SW 1271 (cell line): ENCODE data around the gene OPN3.

Source experiments
- DNase-seq, 2 experiments: peaks; one replicate each; lab custom pipeline; 2025; lab: John Stamatoyannopoulos, UW

Gene OPN3

GRCh38 chr1:241615043-241615974 is 24.9 kb downstream of the OPN3 start:
- DNase-seq = no peak

- no peak for DNase-seq
These were observed 25.6 kb downstream of the OPN3 start for GRCh38 chr1:241614572-241614971.

DNA sequence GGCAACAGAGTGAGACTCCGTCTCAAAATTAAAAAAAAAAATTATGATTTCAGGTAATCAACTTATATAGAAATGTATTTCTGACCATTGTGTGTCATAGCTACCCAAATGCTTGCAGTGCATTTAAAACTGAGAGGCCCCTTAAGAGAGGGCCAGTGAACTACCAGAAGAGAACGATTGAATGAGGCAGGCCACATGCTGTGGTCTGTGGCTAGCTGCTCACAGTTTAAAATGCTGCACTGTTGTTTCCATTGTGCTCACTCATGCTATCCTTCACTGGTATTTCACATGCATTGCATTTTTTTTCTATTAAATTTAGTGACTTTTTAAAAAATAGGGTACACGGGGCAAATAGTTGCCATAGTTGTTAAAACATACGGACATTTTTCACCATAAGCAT is 26.0 kb downstream of the OPN3 start:
- no peak for DNase-seq

- peak in 1 of 2 experiments; percentile 2 for DNase-seq
These were observed 27.4 kb downstream of the OPN3 start for GRCh38 chr1:241612533-241613477.

GRCh38 chr1:241611736-241612135 is 28.4 kb downstream of the OPN3 start:
- no peak for DNase-seq

- DNase-seq = peak in 1 of 2 experiments; percentile 32
These were observed 29.1 kb downstream of the OPN3 start for GRCh38 chr1:241611063-241611462.

DNA sequence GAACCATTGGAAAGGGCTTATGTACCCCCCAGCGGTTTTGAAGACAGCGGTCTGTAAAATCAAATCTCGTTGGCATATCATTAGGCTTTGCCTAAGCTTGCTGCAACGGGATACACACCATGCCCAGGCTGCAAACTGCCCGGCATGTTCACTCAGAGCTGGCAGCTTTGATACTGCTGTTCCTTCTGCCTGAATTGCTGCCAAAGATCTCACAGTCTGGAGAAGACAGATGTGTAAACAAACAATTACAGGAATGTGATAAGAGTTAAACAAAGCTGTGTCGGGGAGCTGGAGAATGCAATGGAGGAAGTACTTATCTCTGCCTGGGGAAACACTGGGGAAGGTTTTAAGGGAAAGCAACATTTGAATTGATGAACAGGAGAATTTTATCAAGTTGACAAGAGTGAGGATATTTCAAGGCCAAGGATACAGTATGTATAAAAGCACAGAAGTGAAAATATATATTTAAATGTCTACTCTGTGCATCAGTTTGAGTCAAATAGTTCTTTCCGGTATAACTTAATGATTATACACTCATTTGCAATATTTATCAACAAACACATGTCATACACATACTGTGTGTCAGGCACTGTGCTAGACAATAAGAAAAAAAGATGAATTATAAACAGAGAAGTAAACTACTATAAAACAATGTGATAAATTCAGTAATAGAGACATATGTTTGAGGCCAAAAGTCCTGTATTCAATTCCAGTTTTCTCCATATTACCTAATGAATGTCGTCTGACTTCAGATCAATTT is 29.9 kb downstream of the OPN3 start:
- no peak for DNase-seq

- no peak for DNase-seq
These were observed 31.7 kb downstream of the OPN3 start for GRCh38 chr1:241608379-241609033.

DNA sequence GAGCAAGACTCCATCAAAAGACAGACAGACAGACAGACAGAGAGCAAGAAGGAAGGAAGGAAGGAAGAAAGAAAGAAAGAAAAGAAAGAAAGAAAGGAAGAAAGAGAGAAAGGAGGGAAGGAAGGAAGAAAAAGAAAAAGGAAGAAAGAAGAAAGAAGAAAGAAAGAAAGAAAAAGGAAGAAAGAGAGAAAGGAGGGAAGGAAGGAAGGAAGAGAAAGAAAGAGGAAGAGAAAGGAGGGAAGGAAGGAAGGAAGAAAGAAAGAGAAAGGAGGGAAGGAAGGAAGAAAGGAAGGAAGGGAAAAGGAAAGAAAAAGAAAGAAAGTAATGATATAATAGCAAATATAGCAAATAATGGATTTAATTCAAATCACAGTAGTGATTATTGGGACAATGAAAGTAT is 32.7 kb downstream of the OPN3 start:
- no peak for DNase-seq

- no peak for DNase-seq
These were observed 33.6 kb downstream of the OPN3 start for GRCh38 chr1:241606544-241606943.

- no peak for DNase-seq
These were observed 34.9 kb downstream of the OPN3 start for GRCh38 chr1:241605146-241605805.

- no peak for DNase-seq
These were observed 36.4 kb downstream of the OPN3 start for GRCh38 chr1:241603731-241604245.

DNA sequence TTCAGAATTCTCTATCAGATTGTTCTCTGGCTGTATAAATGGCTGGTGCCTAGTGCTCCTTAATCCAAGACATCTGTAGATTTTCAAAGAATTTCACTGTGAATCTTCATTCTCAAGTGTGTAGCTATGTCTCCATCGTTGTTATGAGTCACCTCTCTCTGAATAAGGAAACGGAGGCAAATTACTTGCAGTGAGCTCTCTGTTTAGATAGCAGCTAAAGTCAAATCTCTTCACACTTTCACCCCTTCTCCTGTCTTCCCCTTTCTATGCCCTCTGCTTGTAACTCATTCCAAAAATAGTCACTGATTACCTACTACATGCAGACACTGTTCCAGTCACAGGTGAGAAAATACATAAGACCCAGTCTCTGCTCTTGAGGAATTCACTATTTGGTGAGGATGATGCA is 39.7 kb downstream of the OPN3 start:
- no peak for DNase-seq

DNA sequence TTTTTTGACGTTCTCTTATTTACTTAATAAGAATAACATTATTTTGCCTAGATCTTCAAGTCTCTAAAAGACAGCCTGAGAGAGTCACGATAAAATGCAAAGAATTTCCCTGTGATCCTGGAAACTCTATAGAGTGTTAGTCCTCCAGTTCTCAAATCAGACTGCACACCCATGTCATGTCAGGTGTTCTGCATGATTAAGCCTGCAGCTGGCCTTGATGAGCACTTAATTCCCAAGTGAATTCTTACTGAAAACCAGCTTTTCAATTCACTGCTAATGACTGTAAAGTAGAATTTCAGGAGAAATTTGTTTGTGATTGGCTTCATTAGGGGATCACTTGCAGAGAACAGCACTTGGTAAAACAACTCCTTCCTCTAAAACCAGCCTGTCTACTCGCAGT is 41.9 kb downstream of the OPN3 start:
- DNase-seq = no peak

DNA sequence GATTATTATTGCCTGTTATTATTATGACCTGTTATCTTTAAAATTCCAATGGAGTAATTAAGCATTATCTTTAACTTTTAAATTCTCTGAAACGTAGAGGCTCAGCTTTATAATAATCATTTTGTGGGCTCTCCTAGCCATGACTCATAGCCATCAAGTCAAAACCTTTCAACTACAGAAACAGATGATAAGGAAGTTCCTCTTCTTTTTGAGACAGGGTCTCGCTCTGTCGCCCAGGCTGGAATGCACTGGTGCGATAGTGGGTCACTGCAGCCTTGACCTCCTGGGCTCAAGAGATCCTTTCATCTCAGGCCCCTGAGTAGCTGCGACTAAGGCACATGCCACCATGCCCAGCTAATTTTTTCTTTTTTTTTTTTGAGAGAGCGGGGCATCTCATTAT is 43.5 kb downstream of the OPN3 start:
- DNase-seq = no peak

DNA sequence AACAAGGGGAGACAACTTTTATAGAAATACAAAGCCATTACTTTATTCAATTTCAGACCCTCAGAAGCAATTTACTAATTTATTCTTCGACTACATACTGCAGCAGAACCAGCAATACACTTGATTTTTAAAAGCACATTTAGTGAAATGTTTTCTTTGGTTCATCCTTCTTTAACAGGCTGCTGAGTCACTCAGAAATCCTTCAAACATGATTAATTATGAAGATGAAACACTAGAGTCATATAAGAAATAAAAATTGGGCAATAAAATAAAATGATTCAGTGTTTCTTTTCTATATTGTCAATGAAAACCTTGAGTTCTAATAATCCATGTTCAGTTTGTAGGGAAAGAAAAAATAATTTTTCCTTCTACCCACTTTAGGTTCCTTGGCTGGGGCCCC is 47.0 kb downstream of the OPN3 start:
- no peak for DNase-seq

GRCh38 chr1:241592273-241592958 is 47.8 kb downstream of the OPN3 start:
- no peak for DNase-seq

GRCh38 chr1:241591736-241592135 is 48.4 kb downstream of the OPN3 start:
- no peak for DNase-seq

GRCh38 chr1:241591317-241591716 is 48.9 kb downstream of the OPN3 start:
- DNase-seq = peak in 1 of 2 experiments; percentile 33

- DNase-seq = no peak
These were observed 49.5 kb downstream of the OPN3 start for GRCh38 chr1:241590719-241591118.
